Type B pancreatic cell (in vitro differentiated cells): ENCODE results near the gene TRPM1. TPM values are rescaled to one million over a fixed set of nuclear protein-coding genes. Genes with fewer than 3 reads are reported as not detected.
A peak's percentile ranks its signal among the peaks of the same experiment; 100 is the strongest.

Experiments
- DNase-seq: peaks from one replicate; pipeline ENCODE4 v3.0.0; 2021; ENCODE audit warnings: mixed read lengths; ENCODE audit not compliant: unreplicated experiment; ENCODE audit errors: extremely low spot score
- H3K27ac Mint-ChIP-seq: 2 replicates; pipeline ENCODE4 v1.8.0; 2021; ENCODE audit warnings: mild to moderate bottlenecking, mixed read lengths
- H3K27me3 Mint-ChIP-seq: 2 replicates; pipeline ENCODE4 v1.8.0; 2021; ENCODE audit warnings: mixed read lengths
- H3K36me3 Mint-ChIP-seq: 2 replicates; pipeline ENCODE4 v1.8.0; 2021; ENCODE audit warnings: mixed read lengths
- H3K4me1 Mint-ChIP-seq: one replicate; pipeline ENCODE4 v1.8.0; 2021; ENCODE audit warnings: mixed read lengths; ENCODE audit not compliant: unreplicated experiment
- H3K4me3 Mint-ChIP-seq: 2 replicates; pipeline ENCODE4 v1.8.0; 2021; ENCODE audit warnings: mild to moderate bottlenecking, mixed read lengths
- H3K9me3 Mint-ChIP-seq: 2 replicates; pipeline ENCODE4 v1.8.0; 2021; ENCODE audit warnings: mixed read lengths
- total RNA-seq: library from RNA; stranded (reverse); gene quantifications from 2 replicates; pipeline ENCODE4 v1.2.1, GENCODE V29; 2021; ENCODE audit warnings: low replicate concordance
- TF ChIP-seq, protein P1 (sequence below): fragments of 200-600 bp; sonication (generic); conservative IDR thresholded peaks from 2 replicates; pipeline ENCODE4 v1.5.0; 2021; ENCODE audit warnings: antibody characterized with exemption, mild to moderate bottlenecking

Gene TRPM1
- total RNA-seq, 1 donor from 2014 or later: 9.5 TPM

DNA sequence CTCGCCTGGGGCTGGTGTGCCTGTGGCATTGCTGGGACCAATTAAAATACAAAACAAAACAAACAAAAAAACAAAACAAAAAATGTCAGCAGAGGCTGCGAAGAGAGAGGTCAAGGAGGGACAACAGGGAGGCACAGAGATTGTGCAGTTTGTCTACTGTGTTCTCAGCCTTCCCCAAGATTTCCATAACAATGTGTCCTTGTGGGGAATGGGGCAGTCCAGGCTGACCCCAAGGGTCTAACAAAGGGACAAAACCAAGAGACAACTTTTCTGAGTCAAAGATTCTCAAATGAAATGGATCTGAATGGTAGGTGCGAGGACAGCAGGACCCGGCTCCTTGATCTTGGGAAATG lies 46.4 kb upstream of the TRPM1 start:
- Mint-ChIP-seq H3K36me3 (no peaks in the 10 kb centered on the region), H3K27ac (no peak overlapping the region), H3K4me1 (no peaks in the 10 kb centered on the region), H3K27me3 (no peaks in the 10 kb centered on the region), H3K4me3 (no peak overlapping the region), H3K9me3 (no peaks in the 10 kb centered on the region)
- TF ChIP-seq, protein P1, sequence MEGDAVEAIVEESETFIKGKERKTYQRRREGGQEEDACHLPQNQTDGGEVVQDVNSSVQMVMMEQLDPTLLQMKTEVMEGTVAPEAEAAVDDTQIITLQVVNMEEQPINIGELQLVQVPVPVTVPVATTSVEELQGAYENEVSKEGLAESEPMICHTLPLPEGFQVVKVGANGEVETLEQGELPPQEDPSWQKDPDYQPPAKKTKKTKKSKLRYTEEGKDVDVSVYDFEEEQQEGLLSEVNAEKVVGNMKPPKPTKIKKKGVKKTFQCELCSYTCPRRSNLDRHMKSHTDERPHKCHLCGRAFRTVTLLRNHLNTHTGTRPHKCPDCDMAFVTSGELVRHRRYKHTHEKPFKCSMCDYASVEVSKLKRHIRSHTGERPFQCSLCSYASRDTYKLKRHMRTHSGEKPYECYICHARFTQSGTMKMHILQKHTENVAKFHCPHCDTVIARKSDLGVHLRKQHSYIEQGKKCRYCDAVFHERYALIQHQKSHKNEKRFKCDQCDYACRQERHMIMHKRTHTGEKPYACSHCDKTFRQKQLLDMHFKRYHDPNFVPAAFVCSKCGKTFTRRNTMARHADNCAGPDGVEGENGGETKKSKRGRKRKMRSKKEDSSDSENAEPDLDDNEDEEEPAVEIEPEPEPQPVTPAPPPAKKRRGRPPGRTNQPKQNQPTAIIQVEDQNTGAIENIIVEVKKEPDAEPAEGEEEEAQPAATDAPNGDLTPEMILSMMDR: no peak
- no peak for DNase-seq

DNA sequence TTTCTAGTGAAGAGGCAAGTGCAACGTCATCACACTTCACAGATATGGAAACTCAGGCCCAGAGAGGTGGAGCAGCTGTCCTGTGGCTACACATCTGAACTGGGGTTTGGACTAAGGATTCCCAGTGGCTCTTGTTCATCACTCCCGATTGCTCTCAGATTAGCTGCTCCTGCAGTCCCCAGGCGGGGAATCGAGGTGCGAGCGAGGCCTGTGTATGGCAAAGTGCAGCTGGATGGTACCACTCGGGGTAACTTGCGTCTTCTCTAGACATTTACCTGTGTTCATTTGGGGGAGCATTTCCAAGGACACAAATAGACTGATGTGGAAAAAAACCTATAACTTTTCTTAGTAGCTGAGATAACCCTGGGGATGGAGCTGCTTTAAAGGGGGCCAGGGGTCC lies 45.9 kb upstream of the TRPM1 start:
- TF ChIP-seq, protein P1: no peak
- no peak overlapping the region for H3K27ac Mint-ChIP-seq
- H3K36me3 Mint-ChIP-seq: no peaks in the 10 kb centered on the region
- H3K9me3 Mint-ChIP-seq: no peaks in the 10 kb centered on the region
- no peak for DNase-seq
- H3K27me3 Mint-ChIP-seq: no peaks in the 10 kb centered on the region
- no peak overlapping the region for H3K4me3 Mint-ChIP-seq
- H3K4me1 Mint-ChIP-seq: no peaks in the 10 kb centered on the region

DNA sequence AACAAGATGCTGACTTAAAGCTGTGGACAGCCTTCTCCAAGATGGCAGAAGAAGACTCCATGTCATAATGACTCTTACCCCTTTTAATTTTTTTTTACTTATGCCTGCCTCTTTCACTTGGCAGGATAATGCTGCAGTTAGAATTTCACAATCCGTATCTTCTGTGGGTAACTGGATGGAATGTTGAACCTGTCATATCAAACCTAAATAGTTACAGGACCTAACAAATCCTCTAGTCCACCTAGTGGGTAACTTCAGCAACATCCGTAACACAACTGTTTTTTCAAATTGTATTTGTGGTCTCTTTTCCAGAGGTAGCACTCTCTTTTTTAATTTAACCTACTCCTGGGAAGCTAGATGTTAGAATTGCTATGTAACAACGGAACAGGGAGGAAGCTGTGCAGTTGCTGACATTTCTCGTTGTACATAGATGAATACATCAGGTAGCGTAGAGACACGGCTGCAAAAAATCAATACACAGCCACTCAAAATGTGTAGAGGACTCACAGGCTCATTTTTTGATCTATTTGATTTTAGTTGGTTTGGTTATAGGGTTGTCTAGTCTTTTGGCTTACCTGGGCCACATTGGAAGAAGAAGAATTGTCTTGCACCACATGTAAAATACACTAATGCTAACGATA lies 43.9 kb upstream of the TRPM1 start:
- H3K9me3 Mint-ChIP-seq: no peaks in the 10 kb centered on the region
- TF ChIP-seq, protein P1: peak; percentile 54
- H3K27me3 Mint-ChIP-seq: no peaks in the 10 kb centered on the region
- no peaks in the 10 kb centered on the region for H3K36me3 Mint-ChIP-seq
- no peak overlapping the region for H3K4me3 Mint-ChIP-seq
- H3K4me1 Mint-ChIP-seq: no peaks in the 10 kb centered on the region
- H3K27ac Mint-ChIP-seq: no peak overlapping the region
- no peak for DNase-seq

DNA sequence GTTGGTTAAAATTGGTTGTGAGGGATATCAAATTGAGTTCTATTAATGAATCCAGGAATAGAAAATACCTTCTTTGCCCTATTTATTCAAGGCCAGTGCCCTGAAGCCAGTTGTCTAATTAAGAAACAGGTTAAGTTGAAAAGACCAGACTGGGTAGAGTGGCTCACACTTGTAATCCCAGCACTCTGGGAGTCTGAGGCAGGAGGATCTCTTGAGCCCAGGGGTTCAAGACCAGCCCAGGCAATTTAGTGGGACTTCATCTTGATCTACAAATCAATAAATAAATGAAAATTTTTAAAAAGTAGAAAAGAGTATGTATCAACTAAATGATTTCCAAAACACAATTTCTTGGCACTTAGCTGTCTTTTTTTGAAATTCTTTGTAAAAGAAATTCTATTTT lies 40.3 kb upstream of the TRPM1 start:
- Mint-ChIP-seq H3K4me3 (no peak overlapping the region), H3K27ac (no peak overlapping the region), H3K27me3 (no peaks in the 10 kb centered on the region), H3K4me1 (no peaks in the 10 kb centered on the region), H3K36me3 (no peaks in the 10 kb centered on the region), H3K9me3 (no peaks in the 10 kb centered on the region)
- TF ChIP-seq, protein P1: no peak
- no peak for DNase-seq

DNA sequence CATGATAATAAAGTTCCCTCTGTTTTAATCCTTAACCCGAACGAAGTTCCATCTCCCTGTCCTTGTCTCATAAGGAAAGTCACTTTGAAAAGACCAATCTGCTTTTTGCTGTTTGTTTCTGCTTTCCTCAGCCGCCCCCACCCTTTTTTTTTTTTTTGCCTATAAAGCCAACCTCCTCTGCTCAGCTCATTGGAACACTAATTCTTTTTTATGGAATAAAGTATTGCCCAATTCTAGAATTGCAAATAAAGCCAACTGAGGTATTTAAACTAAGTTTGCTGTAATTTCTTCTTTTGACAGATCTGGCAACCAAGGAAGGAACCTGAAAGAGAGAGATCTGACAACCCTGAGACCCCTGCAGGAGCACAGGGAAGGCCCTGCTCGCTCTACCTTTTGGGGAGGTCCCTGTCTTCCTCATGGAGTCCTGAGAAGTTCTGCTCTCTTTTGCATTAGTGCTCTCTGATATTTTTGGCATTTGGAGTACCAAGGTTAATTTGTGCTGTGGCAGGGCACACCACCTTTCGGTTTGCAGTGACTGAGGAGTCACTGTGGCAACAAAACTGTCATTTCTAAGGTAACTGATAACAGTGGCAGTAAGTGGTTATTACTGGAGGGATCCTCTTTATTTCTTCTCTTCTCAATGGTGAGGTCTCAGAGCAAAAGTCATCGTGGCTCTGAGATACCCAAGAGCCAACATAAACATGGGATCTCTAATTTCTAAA lies 35.2 kb upstream of the TRPM1 start:
- H3K4me3 Mint-ChIP-seq: no peak overlapping the region
- DNase-seq: no peak
- no peaks in the 10 kb centered on the region for H3K27me3 Mint-ChIP-seq
- TF ChIP-seq, protein P1: no peak
- no peaks in the 10 kb centered on the region for H3K36me3 Mint-ChIP-seq
- H3K27ac Mint-ChIP-seq: no peak overlapping the region
- H3K4me1 Mint-ChIP-seq: no peaks in the 10 kb centered on the region
- peaks cover 4% of the 10 kb centered on the region for H3K9me3 Mint-ChIP-seq
